ENCODE measurements around the gene SYCP2.
"Not testable (repeated sequence)": the region's sequence is repeated elsewhere in the genome, so short reads cannot be mapped to it uniquely, and the experiment has no call there.

SYCP2 gene

DNA sequence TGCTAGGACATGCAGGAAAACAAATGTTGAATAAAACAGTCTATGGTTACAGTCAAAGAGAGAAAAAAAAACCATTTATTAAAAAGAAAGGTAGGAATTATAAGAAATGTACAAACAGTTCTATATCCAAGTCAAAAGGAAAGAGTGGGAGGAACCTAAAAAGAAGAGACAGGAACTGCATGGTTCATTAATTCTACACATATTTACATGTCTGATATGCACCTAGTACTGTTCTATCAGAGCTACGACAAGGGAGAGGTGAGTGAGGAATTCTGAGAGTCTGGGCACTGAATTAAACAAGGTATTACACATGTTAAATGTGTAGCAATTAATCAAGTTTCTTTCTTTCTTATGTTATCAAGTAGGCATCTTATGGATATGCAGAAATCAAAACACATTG lies 41.9 kb downstream of the SYCP2 start:
- no peak overlapping the region for H3K27ac Mint-ChIP-seq
- H3K36me3 Mint-ChIP-seq: peaks cover 12% of the 10 kb centered on the region
- peaks cover 3% of the 10 kb centered on the region for H3K4me1 Mint-ChIP-seq (ENCODE audit: low read depth)
- H3K9me3 Mint-ChIP-seq (ENCODE audit: low read depth): peaks cover 3% of the 10 kb centered on the region
- H3K27me3 Mint-ChIP-seq: no peaks in the 10 kb centered on the region
- no peak overlapping the region for H3K4me3 Mint-ChIP-seq

DNA sequence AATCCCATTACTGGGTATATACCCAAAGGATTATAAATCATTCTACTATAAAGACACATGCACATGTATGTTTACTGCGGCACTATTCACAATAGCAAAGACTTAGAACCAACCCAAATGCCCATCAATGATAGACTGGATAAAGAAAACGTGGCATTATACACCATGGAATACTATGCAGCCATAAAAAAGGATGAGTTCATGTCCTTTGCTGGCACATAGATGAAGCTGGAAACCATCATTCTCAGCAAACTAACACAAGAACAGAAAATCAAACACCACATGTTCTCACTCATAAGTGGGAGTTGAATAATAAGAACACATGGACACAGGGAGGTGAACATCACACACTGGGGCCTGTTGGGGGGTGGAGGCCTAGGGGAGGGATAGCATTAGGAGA lies 43.4 kb downstream of the SYCP2 start:
- H3K27ac Mint-ChIP-seq; H3K9me3 Mint-ChIP-seq (ENCODE audit: low read depth); H3K4me1 Mint-ChIP-seq (ENCODE audit: low read depth); H3K27me3 Mint-ChIP-seq; H3K4me3 Mint-ChIP-seq: not testable (repeated sequence)
- H3K36me3 Mint-ChIP-seq: peaks cover 12% of the 10 kb centered on the region

GRCh38 chr20:59888050-59888449 lies 45.4 kb downstream of the SYCP2 start:
- H3K9me3 Mint-ChIP-seq (ENCODE audit: low read depth): peaks cover 3% of the 10 kb centered on the region
- H3K4me1 Mint-ChIP-seq (ENCODE audit: low read depth): peaks cover 3% of the 10 kb centered on the region
- no peak overlapping the region for H3K4me3 Mint-ChIP-seq
- H3K27me3 Mint-ChIP-seq: no peaks in the 10 kb centered on the region
- H3K27ac Mint-ChIP-seq: no peak overlapping the region
- H3K36me3 Mint-ChIP-seq: peaks cover 9% of the 10 kb centered on the region

- Mint-ChIP-seq H3K27me3 (no peaks in the 10 kb centered on the region), H3K4me3 (no peak overlapping the region), H3K9me3 (ENCODE audit: low read depth) (peaks cover under 1% of the 10 kb centered on the region)
Measured at GRCh38 chr20:59884494-59884893, 48.9 kb downstream of the SYCP2 start.

GRCh38 chr20:59880198-59880597 lies 53.2 kb downstream of the SYCP2 start:
- Mint-ChIP-seq H3K27ac (no peak overlapping the region), H3K9me3 (ENCODE audit: low read depth) (no peaks in the 10 kb centered on the region), H3K36me3 (peaks cover 9% of the 10 kb centered on the region), H3K27me3 (no peaks in the 10 kb centered on the region), H3K4me1 (ENCODE audit: low read depth) (no peaks in the 10 kb centered on the region), H3K4me3 (no peak overlapping the region)

More at GRCh38 chr20:59884494-59884893, 48.9 kb downstream of the SYCP2 start:
- H3K4me1 Mint-ChIP-seq (ENCODE audit: low read depth): no peaks in the 10 kb centered on the region
- H3K27ac Mint-ChIP-seq: no peak overlapping the region
- peaks cover 13% of the 10 kb centered on the region for H3K36me3 Mint-ChIP-seq

GRCh38 chr20:59873409-59873808 lies 60.0 kb downstream of the SYCP2 start:
- Mint-ChIP-seq H3K9me3 (ENCODE audit: low read depth) (no peaks in the 10 kb centered on the region), H3K27me3 (no peaks in the 10 kb centered on the region), H3K27ac (no peak overlapping the region), H3K36me3 (peaks cover 4% of the 10 kb centered on the region), H3K4me3 (no peak overlapping the region), H3K4me1 (ENCODE audit: low read depth) (no peaks in the 10 kb centered on the region)

- Mint-ChIP-seq H3K4me3 (no peak overlapping the region), H3K4me1 (ENCODE audit: low read depth) (no peaks in the 10 kb centered on the region), H3K27me3 (no peaks in the 10 kb centered on the region)
Measured at GRCh38 chr20:59871096-59871495, 62.3 kb downstream of the SYCP2 start.

DNA sequence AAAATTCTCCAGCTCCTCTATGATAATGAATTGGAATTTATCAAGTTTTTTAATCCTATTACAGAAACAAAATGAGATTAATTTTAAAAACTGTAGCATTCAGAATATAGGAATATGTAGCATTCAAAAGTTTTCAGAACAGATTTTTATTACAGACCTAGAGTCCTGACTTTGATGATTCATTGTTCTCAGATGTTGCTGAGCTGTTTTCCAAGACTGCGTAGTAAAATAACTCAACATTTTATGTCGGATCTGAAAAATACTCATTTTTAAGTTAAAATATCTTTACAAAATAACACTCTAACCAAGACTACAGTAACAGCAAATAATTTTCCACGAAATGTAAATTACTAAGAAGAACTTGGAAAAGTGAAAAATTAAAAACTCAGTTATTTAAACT lies 67.1 kb downstream of the SYCP2 start:
- H3K27ac Mint-ChIP-seq: no peak overlapping the region
- peaks cover 3% of the 10 kb centered on the region for H3K36me3 Mint-ChIP-seq
- H3K9me3 Mint-ChIP-seq (ENCODE audit: low read depth): no peaks in the 10 kb centered on the region
- no peak overlapping the region for H3K4me3 Mint-ChIP-seq
- no peaks in the 10 kb centered on the region for H3K4me1 Mint-ChIP-seq (ENCODE audit: low read depth)
- H3K27me3 Mint-ChIP-seq: no peaks in the 10 kb centered on the region

More at GRCh38 chr20:59871096-59871495, 62.3 kb downstream of the SYCP2 start:
- peaks cover 4% of the 10 kb centered on the region for H3K36me3 Mint-ChIP-seq
- H3K9me3 Mint-ChIP-seq (ENCODE audit: low read depth): no peaks in the 10 kb centered on the region
- no peak overlapping the region for H3K27ac Mint-ChIP-seq

DNA sequence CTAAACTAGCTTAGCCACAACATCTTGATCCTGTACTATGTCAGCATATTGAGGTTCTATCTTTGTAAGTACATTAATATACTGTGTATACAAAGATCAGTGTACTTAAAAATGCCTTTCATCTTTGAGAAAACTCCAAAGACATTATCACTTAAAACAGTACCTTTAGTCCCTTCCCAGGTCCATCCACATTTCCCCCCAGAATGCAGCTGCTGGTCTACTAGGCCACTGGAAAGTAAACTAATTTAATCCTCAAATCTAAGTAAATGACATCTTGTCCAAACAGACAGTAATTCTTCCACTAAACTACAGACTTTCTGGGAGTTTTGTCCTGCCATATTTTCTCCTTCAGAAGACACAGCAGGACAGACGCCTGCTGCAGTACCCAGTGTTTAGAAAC lies 68.7 kb downstream of the SYCP2 start:
- no peak overlapping the region for H3K27ac Mint-ChIP-seq
- H3K9me3 Mint-ChIP-seq (ENCODE audit: low read depth): no peaks in the 10 kb centered on the region
- no peak overlapping the region for H3K4me3 Mint-ChIP-seq
- H3K27me3 Mint-ChIP-seq: no peaks in the 10 kb centered on the region
- no peaks in the 10 kb centered on the region for H3K4me1 Mint-ChIP-seq (ENCODE audit: low read depth)
- H3K36me3 Mint-ChIP-seq: peaks cover 6% of the 10 kb centered on the region

DNA sequence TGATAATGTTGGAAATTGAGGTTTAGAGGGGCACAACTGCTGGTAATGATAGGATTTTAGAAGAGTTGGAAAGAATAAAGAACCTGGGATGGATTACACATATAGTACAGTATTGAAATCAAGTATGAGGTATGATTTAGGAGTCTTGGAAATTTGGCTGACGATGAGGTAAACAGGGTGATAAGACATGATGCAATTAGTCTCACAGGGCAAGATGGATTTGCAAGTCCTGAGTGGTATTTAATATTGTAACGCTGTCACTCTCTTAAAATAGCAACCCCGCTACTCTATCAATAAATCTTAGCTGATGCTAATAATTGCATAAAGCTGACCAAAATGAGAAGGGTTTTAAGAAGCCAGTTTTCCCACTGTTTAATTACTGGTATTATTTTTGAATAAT lies 70.4 kb downstream of the SYCP2 start:
- peaks cover 11% of the 10 kb centered on the region for H3K36me3 Mint-ChIP-seq
- no peaks in the 10 kb centered on the region for H3K4me1 Mint-ChIP-seq (ENCODE audit: low read depth)
- no peak overlapping the region for H3K4me3 Mint-ChIP-seq
- peaks cover 9% of the 10 kb centered on the region for H3K9me3 Mint-ChIP-seq (ENCODE audit: low read depth)
- no peak overlapping the region for H3K27ac Mint-ChIP-seq
- H3K27me3 Mint-ChIP-seq: no peaks in the 10 kb centered on the region

- no peak overlapping the region for H3K27ac Mint-ChIP-seq
- no peak overlapping the region for H3K4me3 Mint-ChIP-seq
- peaks cover 9% of the 10 kb centered on the region for H3K9me3 Mint-ChIP-seq (ENCODE audit: low read depth)
- no peaks in the 10 kb centered on the region for H3K4me1 Mint-ChIP-seq (ENCODE audit: low read depth)
- H3K36me3 Mint-ChIP-seq: peaks cover 14% of the 10 kb centered on the region
- no peaks in the 10 kb centered on the region for H3K27me3 Mint-ChIP-seq
Measured at GRCh38 chr20:59861401-59861800, 72.0 kb downstream of the SYCP2 start.

- Mint-ChIP-seq H3K4me1 (ENCODE audit: low read depth) (no peaks in the 10 kb centered on the region), H3K4me3 (no peak overlapping the region), H3K9me3 (ENCODE audit: low read depth) (peaks cover 9% of the 10 kb centered on the region), H3K36me3 (peaks cover 18% of the 10 kb centered on the region), H3K27ac (no peak overlapping the region), H3K27me3 (no peaks in the 10 kb centered on the region)
Measured at GRCh38 chr20:59858425-59858824, 75.0 kb downstream of the SYCP2 start.

GRCh38 chr20:59857966-59858365 lies 75.5 kb downstream of the SYCP2 start:
- Mint-ChIP-seq H3K27me3 (no peaks in the 10 kb centered on the region), H3K27ac (no peak overlapping the region), H3K36me3 (peaks cover 18% of the 10 kb centered on the region), H3K4me1 (ENCODE audit: low read depth) (no peaks in the 10 kb centered on the region), H3K9me3 (ENCODE audit: low read depth) (peaks cover 9% of the 10 kb centered on the region), H3K4me3 (no peak overlapping the region)

- not testable (repeated sequence) for H3K27ac Mint-ChIP-seq; H3K4me1 Mint-ChIP-seq (ENCODE audit: low read depth); H3K9me3 Mint-ChIP-seq (ENCODE audit: low read depth); H3K27me3 Mint-ChIP-seq; H3K4me3 Mint-ChIP-seq
- peaks cover 22% of the 10 kb centered on the region for H3K36me3 Mint-ChIP-seq
Measured at GRCh38 chr20:59856941-59857340, 76.5 kb downstream of the SYCP2 start.

DNA sequence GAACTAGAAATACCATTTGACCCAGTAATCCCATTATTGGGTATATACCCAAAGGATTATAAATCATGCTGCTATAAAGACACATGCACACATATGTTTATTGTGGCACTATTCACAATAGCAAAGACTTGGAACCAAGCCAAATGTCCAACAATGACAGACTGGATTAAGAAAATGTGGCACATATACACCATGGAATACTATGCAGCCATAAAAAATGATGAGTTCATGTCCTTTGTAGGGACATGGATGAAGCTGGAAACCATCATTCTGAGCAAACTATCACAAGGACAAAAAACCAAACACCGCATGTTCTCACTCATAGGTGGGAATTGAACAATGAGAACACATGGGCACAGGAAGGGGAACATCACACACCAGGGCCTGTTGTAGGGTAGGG lies 76.9 kb downstream of the SYCP2 start:
- H3K36me3 Mint-ChIP-seq: peaks cover 19% of the 10 kb centered on the region
- not testable (repeated sequence) for H3K27ac Mint-ChIP-seq; H3K9me3 Mint-ChIP-seq (ENCODE audit: low read depth); H3K27me3 Mint-ChIP-seq; H3K4me3 Mint-ChIP-seq; H3K4me1 Mint-ChIP-seq (ENCODE audit: low read depth)

- H3K27ac Mint-ChIP-seq: no peak overlapping the region
- no peaks in the 10 kb centered on the region for H3K9me3 Mint-ChIP-seq (ENCODE audit: low read depth)
- no peak overlapping the region for H3K4me3 Mint-ChIP-seq
- peaks cover 8% of the 10 kb centered on the region for H3K36me3 Mint-ChIP-seq
- H3K4me1 Mint-ChIP-seq (ENCODE audit: low read depth): no peaks in the 10 kb centered on the region
- H3K27me3 Mint-ChIP-seq: no peaks in the 10 kb centered on the region
Measured at GRCh38 chr20:59850018-59850641, 83.3 kb downstream of the SYCP2 start.

Data from activated naive CD8-positive, alpha-beta T cell (primary cell).